GM21529 (cell line): ENCODE measurements around the gene TTC7B.

ENCODE experiments used
- ATAC-seq: cut with Tn5 transposase; IDR thresholded peaks from one replicate; pipeline ENCODE4 v1.9.1; 2021; ENCODE audit not compliant: unreplicated experiment

Gene TTC7B

DNA sequence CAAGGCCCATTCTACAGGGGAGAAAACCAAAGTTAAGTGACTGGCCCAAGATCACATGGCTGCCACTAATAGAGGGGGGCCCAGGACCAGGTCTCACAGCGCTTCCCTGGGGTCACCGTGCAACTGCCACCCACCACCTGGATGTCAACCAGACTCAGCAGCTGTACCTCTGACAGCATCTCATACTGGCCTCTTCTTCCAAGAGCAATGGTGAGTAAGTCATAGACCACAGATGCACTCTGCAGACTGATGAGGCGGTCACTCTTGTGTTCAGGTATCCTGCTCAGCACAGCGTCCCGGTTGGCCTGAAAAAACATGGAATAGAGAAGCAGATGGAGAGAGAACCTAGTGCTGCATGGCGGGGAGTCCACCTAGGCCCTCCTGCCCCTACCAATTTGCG is 139.9 kb downstream of the TTC7B start:
- no peak for ATAC-seq

GRCh38 chr14:90675399-90675798 is 140.8 kb downstream of the TTC7B start:
- ATAC-seq, result no peak

DNA sequence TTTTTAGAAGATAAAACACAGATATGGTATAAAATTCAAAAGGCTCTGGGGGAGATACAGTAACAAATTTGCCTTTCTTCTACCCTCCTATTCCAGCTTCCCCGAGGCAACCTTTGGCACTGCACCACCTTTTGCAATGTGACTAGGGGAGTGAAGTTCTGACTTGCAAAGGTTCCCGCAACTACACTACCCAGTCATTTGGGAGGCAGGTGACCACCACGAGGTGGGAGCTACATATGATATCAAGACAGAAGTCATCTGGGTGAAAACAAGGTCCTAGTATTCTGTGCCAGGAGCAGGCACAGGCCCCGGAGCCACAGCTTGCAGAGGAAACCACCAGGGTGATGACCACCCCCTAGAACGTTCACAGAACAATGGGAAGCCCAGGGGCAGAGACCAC is 141.5 kb downstream of the TTC7B start:
- ATAC-seq, result no peak

DNA sequence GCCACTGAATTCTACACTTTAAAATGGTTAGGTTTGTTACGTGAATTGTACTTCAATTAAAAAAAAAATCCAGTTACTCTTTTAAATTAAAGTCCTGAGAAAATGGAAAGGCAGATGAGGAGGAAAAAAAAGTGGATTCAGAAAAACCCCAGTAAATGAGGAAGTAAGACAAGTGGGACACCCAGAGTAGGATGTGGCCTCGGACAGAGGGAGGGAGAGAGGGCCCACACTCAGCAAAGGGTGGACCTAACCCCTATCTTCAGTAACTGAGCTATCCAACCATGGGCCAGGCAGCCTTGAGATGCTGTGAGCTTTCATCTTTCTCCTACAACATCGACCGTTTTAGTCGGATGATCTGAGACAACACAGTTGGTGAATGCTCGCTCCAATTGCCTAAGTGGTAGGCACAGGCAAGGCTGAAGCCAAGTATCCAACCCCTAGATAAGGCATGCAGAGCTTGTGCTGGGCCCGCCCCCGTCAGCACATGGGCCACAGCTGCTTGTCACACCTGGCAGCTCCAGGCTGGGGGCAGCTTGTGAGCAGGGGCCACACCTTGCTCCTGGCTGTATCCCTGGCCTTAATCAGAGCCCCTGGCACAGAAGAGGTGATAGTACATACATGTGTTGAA is 142.1 kb downstream of the TTC7B start:
- ATAC-seq, result no peak

DNA sequence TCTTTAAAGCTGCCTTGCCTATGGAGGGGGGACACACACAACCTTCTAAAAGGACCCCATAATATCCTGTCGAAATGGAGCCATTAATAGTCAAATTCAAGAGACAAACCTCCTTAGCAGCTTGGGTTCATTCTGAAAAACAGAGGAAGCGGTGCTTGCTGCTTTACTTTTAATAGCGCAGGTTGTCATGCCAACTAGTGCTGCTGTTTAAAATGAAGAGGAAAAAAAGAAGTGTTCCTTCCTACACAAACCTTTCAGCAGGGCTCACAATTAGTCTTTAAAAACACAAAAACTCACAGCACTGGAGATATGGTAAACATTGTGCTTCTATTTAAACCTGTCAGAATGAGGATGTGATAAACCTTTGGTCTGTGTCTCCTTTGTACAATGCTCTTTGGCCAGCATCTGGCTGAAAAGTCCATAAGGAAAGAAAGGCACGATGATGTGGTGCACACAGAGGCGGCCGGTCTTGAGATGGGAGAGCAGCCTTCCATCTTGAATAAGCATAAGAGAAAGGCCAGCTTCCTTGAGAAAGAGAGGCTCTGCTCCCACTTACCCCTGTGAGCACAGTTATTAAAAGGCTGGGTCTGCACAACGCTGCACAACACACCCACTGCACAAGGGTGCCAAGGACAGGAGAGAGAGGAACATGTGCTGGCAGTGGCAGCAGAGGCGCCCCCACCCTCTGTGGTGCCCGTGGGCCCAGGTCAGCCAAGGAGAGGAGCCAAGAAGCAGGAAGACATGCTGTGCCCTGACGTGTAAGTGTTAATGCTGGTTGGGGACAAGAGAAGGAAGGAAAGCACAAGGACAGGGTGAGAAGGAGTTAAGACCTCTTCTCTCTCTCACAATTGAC is 144.6 kb downstream of the TTC7B start:
- ATAC-seq, result no peak

GRCh38 chr14:90669731-90670130 is 146.5 kb downstream of the TTC7B start:
- no peak for ATAC-seq

- ATAC-seq, result no peak
These were observed 149.7 kb downstream of the TTC7B start for GRCh38 chr14:90666571-90666970.

GRCh38 chr14:90665321-90666000 is 150.8 kb downstream of the TTC7B start:
- ATAC-seq, result no peak

GRCh38 chr14:90664911-90665310 is 151.3 kb downstream of the TTC7B start:
- ATAC-seq, result no peak

DNA sequence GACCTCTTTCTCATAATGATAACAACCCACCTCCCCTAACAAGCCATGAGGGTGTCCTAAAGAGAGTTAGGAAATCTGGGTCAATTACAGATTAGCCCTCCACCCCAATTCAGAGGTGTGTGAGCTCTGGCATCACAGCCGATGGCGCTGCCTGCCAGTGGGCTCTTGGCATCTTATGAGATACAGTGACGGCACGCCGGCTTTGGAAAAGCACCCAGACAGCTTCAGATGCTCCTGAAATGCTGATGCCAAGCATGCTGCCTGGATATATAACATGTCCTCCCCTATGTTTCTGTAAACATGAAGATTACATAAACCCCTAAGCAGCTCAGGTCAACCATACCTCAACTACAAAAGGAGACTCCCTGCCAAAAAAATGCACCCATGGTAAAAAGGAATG is 152.6 kb downstream of the TTC7B start:
- no peak for ATAC-seq

GRCh38 chr14:90663140-90663539 is 153.1 kb downstream of the TTC7B start:
- ATAC-seq, result no peak

- no peak for ATAC-seq
These were observed 154.4 kb downstream of the TTC7B start for GRCh38 chr14:90661866-90662265.

GRCh38 chr14:90660865-90661570 is 155.2 kb downstream of the TTC7B start:
- ATAC-seq, result no peak

GRCh38 chr14:90659156-90659555 is 157.1 kb downstream of the TTC7B start:
- no peak for ATAC-seq

GRCh38 chr14:90658541-90658967 is 157.7 kb downstream of the TTC7B start:
- no peak for ATAC-seq

- ATAC-seq, result no peak
These were observed 159.3 kb downstream of the TTC7B start for GRCh38 chr14:90656973-90657372.

DNA sequence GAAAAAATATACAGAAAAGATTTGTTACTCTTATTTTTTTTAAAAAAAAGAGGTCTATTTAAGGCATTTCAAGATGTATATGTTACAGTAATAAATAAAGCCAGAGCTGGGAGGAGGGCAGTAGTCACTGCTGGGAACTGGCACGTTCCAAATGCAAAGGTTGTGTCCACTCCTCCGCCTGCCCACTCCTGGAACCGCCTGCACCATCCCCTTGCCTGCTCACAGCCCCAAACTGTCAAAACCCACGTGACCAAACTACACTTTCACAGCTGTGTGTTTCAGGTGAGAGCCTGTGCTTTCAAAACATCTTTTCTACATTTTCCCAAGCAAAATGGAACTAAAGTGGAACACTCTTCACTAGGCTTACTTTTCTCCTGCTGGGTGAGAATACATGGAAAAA is 160.4 kb downstream of the TTC7B start:
- no peak for ATAC-seq

DNA sequence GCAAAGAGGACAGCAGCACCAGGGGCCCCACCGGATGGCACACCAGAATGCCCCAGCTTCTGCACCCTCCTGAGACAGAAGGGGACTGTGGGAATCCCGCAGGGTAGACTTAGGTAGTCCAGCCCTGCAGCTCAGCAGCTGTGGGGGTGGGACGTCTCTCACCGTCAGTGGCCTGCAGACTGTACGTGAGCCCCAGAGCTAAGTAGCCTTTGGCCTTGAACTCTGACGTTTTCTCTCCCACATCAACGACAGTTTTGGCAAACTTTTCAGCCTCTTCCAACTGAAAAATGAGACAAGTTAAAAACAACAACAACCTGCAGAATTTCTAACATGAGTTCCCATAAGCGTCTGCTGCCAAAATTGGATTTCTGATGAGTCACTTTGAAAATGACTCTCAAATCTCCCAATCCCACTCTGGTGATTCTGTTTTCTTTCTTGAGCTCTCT is 161.4 kb downstream of the TTC7B start:
- ATAC-seq, result no peak

- ATAC-seq, result no peak
These were observed 163.6 kb downstream of the TTC7B start for GRCh38 chr14:90652626-90653025.

- no peak for ATAC-seq
These were observed 164.2 kb downstream of the TTC7B start for GRCh38 chr14:90651976-90652560.

- no peak for ATAC-seq
These were observed 164.9 kb downstream of the TTC7B start for GRCh38 chr14:90651271-90651804.
